Mesothelial cell of epicardium (in vitro differentiated cells): ENCODE data around the gene RAD51C. TPM values are rescaled to one million over a fixed set of nuclear protein-coding genes. Genes with fewer than 3 reads are reported as not detected.

ENCODE experiments used
- DNase-seq, 2 experiments: peaks; one replicate each; pipeline ENCODE4 v3.0.0; 2021; ENCODE audit warnings: low spot score in 2 of 2; ENCODE audit not compliant: unreplicated experiment in 2 of 2
- H3K27ac Mint-ChIP-seq: 2 replicates; pipeline ENCODE4 v1.8.0; 2021; ENCODE audit warnings: mixed read lengths
- H3K27me3 Mint-ChIP-seq: 2 replicates; pipeline ENCODE4 v1.8.0; 2021; ENCODE audit warnings: low read depth, mixed read lengths
- H3K36me3 Mint-ChIP-seq: 2 replicates; pipeline ENCODE4 v1.8.0; 2021; ENCODE audit warnings: mixed read lengths
- H3K4me1 Mint-ChIP-seq: 2 replicates; pipeline ENCODE4 v1.8.0; 2021; ENCODE audit warnings: mixed read lengths
- H3K4me3 Mint-ChIP-seq: 2 replicates; pipeline ENCODE4 v1.8.0; 2021; ENCODE audit warnings: mild to moderate bottlenecking, moderate library complexity, mixed read lengths
- H3K9me3 Mint-ChIP-seq: 2 replicates; pipeline ENCODE4 v1.8.0; 2021; ENCODE audit warnings: mixed read lengths
- CTCF ChIP-seq: fragments of 200-600 bp; sonication (generic); IDR thresholded peaks from one replicate; pipeline ENCODE4 v1.5.0; 2021; ENCODE audit warnings: antibody characterized with exemption; ENCODE audit not compliant: unreplicated experiment
- total RNA-seq: library from RNA; stranded (reverse); gene quantifications from 3 replicates; pipeline ENCODE4 v1.2.1, GENCODE V29; 2021

RAD51C gene
- total RNA-seq, 1 donor from 2014 or later = 31.7 TPM

GRCh38 chr17:58706351-58707140 lies 14.1 kb downstream of the RAD51C start:
- no peaks in the 10 kb centered on the region for H3K9me3 Mint-ChIP-seq
- no peak overlapping the region for H3K4me3 Mint-ChIP-seq
- H3K4me1 Mint-ChIP-seq = peaks cover 3% of the 10 kb centered on the region
- no peak overlapping the region for H3K27ac Mint-ChIP-seq
- H3K27me3 Mint-ChIP-seq = no peaks in the 10 kb centered on the region
- peaks cover 22% of the 10 kb centered on the region for H3K36me3 Mint-ChIP-seq
- no peak for DNase-seq
- no peak for TF ChIP-seq CTCF

GRCh38 chr17:58710948-58711552 lies 18.6 kb downstream of the RAD51C start:
- Mint-ChIP-seq H3K4me1 (no peaks in the 10 kb centered on the region), H3K36me3 (peaks cover 17% of the 10 kb centered on the region), H3K27me3 (no peaks in the 10 kb centered on the region), H3K9me3 (no peaks in the 10 kb centered on the region), H3K27ac (no peak overlapping the region), H3K4me3 (no peak overlapping the region)
- no peak for DNase-seq
- TF ChIP-seq CTCF = peak; percentile 82

GRCh38 chr17:58722274-58722673 lies 29.9 kb downstream of the RAD51C start:
- TF ChIP-seq CTCF = no peak
- Mint-ChIP-seq H3K27me3 (no peaks in the 10 kb centered on the region), H3K27ac (no peak overlapping the region), H3K36me3 (peaks cover 13% of the 10 kb centered on the region), H3K9me3 (no peaks in the 10 kb centered on the region), H3K4me1 (no peaks in the 10 kb centered on the region), H3K4me3 (no peak overlapping the region)
- DNase-seq = no peak

- no peaks in the 10 kb centered on the region for H3K9me3 Mint-ChIP-seq
- H3K27ac Mint-ChIP-seq = no peak overlapping the region
- peaks cover 13% of the 10 kb centered on the region for H3K36me3 Mint-ChIP-seq
- H3K27me3 Mint-ChIP-seq = no peaks in the 10 kb centered on the region
- H3K4me1 Mint-ChIP-seq = no peaks in the 10 kb centered on the region
- TF ChIP-seq CTCF = no peak
- no peak overlapping the region for H3K4me3 Mint-ChIP-seq
- no peak for DNase-seq
Measured at GRCh38 chr17:58722696-58723095, 30.3 kb downstream of the RAD51C start.

- H3K4me3 Mint-ChIP-seq = no peak overlapping the region
- no peaks in the 10 kb centered on the region for H3K9me3 Mint-ChIP-seq
- no peak overlapping the region for H3K27ac Mint-ChIP-seq
- no peak for DNase-seq
- no peaks in the 10 kb centered on the region for H3K4me1 Mint-ChIP-seq
- H3K36me3 Mint-ChIP-seq = peaks cover 8% of the 10 kb centered on the region
- no peak for TF ChIP-seq CTCF
- H3K27me3 Mint-ChIP-seq = no peaks in the 10 kb centered on the region
Measured at GRCh38 chr17:58728798-58729197, 36.4 kb downstream of the RAD51C start.
